ENCODE results near the gene FAM120AOS. TPM values are rescaled to one million over a fixed set of nuclear protein-coding genes. Genes with fewer than 3 reads are reported as not detected.

The FAM120AOS gene
- total RNA-seq, 1 donor from 2014 or later, result 36.4 TPM

DNA sequence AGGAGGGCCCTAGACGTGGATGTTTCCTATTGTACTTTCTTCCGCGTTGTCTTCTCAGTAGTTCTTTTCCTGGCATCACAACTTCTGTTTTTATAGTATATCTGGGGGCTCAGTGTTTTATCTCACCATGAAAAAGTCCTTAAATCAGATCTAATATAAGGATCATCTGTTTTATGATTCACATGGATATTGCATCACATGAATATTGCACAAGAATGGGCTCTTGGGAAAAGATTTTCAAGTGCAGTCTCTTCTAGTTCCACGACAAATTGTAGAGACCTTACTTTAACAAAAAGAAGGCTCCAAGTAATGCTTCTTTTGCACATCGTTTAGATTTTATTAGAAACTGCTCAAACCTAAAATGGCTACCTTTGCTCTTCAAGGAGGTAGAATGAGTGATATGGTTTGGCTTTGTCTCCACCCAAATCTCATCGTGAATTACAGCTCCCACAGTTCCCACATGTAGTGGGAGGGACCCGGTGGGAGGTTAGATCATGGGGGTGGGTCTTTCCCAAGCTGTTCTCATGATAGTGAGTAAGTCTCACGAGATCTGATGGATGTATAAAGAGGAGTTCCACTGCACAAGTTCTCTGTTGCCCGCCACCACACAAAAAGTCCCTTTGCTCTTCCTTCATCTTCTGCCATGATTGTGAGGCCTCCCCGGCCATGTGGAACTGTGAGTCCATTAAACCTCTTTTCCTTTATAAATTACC is 55.6 kb downstream of the FAM120AOS start:
- TF ChIP-seq CTCF (IDR thresholded peaks at IDR 0.05), result no peak
- DNase-seq (ENCODE audit: extremely low spot score, unreplicated experiment), result no peak

More for the DNA sequence above, 55.6 kb downstream of the FAM120AOS start:
- H3K27ac Mint-ChIP-seq (ENCODE audit: unreplicated experiment), result no peak overlapping the region
- H3K27me3 Mint-ChIP-seq (ENCODE audit: unreplicated experiment), result peaks cover 37% of the 10 kb centered on the region
- no peaks in the 10 kb centered on the region for H3K9me3 Mint-ChIP-seq (ENCODE audit: unreplicated experiment)
- no peaks in the 10 kb centered on the region for H3K4me1 Mint-ChIP-seq (ENCODE audit: unreplicated experiment)
- H3K36me3 Mint-ChIP-seq (ENCODE audit: unreplicated experiment), result no peaks in the 10 kb centered on the region
- H3K4me3 Mint-ChIP-seq (ENCODE audit: unreplicated experiment), result no peak overlapping the region

Other genes starting within 250 kb of the FAM120AOS start
- gene FAM120A, start 1.9 kb downstream of the FAM120AOS start, total RNA-seq, result 93.1 and 95.9 TPM in 2 replicates
- 39.9 and 40.3 TPM in 2 replicates for gene PHF2, start 123.0 kb upstream of the FAM120AOS start, total RNA-seq